Loucy (cell line): ENCODE results near the gene WWOX.

Experiments used
- EZH2phosphoT487 ChIP-seq: fragments of 200-600 bp; IDR thresholded peaks from 2 replicates; pipeline ENCODE4 v1.6.1; 2018; ENCODE audit warnings: antibody characterized with exemption, mild to moderate bottlenecking, moderate library complexity, borderline replicate concordance
- TF ChIP-seq, protein P1 (sequence below): fragments of 200-600 bp; sonication (generic); conservative IDR thresholded peaks from 2 replicates; pipeline ENCODE4 v1.5.1; 2014; ENCODE audit warnings: mild to moderate bottlenecking, antibody characterized with exemption, low read length

- TF ChIP-seq EZH2phosphoT487: no peak
- TF ChIP-seq, protein P1, sequence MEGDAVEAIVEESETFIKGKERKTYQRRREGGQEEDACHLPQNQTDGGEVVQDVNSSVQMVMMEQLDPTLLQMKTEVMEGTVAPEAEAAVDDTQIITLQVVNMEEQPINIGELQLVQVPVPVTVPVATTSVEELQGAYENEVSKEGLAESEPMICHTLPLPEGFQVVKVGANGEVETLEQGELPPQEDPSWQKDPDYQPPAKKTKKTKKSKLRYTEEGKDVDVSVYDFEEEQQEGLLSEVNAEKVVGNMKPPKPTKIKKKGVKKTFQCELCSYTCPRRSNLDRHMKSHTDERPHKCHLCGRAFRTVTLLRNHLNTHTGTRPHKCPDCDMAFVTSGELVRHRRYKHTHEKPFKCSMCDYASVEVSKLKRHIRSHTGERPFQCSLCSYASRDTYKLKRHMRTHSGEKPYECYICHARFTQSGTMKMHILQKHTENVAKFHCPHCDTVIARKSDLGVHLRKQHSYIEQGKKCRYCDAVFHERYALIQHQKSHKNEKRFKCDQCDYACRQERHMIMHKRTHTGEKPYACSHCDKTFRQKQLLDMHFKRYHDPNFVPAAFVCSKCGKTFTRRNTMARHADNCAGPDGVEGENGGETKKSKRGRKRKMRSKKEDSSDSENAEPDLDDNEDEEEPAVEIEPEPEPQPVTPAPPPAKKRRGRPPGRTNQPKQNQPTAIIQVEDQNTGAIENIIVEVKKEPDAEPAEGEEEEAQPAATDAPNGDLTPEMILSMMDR: no peak
Measured at GRCh38 chr16:78117391-78117790, 17.9 kb downstream of the WWOX start.
